ENCODE data around the gene DUSP7.
A peak's percentile ranks its signal among the peaks of the same experiment; 100 is the strongest.

DUSP7 gene

GRCh38 chr3:52056521-52056967, at the start of gene DUSP7:
TSS of gene DUSP7 (minus strand) at chr3:52056571. CDS start at chr3:52056366, 205 bp downstream.
- peak; percentile 66 for DNase-seq

- DNase-seq = no peak
Observed at GRCh38 chr3:52104684-52105640, 48.6 kb upstream of the DUSP7 start.

- DNase-seq = no peak
Observed at GRCh38 chr3:52102934-52103333, 46.6 kb upstream of the DUSP7 start.

GRCh38 chr3:52099001-52099401, 42.6 kb upstream of the DUSP7 start:
- DNase-seq = no peak

- DNase-seq = no peak
Observed at GRCh38 chr3:52097851-52098507, 41.6 kb upstream of the DUSP7 start.

GRCh38 chr3:52095990-52096775, 39.8 kb upstream of the DUSP7 start:
- no peak for DNase-seq

GRCh38 chr3:52094571-52095485, 38.5 kb upstream of the DUSP7 start:
- no peak for DNase-seq

- no peak for DNase-seq
Observed at GRCh38 chr3:52093756-52094545, 37.6 kb upstream of the DUSP7 start.

- DNase-seq = no peak
Observed at GRCh38 chr3:52092891-52093290, 36.5 kb upstream of the DUSP7 start.

GRCh38 chr3:52092271-52092660, 35.9 kb upstream of the DUSP7 start:
- no peak for DNase-seq

- no peak for DNase-seq
Observed at GRCh38 chr3:52091586-52092270, 35.4 kb upstream of the DUSP7 start.

GRCh38 chr3:52090933-52091468, 34.6 kb upstream of the DUSP7 start:
- no peak for DNase-seq

- no peak for DNase-seq
Observed at GRCh38 chr3:52090131-52090932, 34.0 kb upstream of the DUSP7 start.

- no peak for DNase-seq
Observed at GRCh38 chr3:52089691-52090090, 33.3 kb upstream of the DUSP7 start.

- DNase-seq = no peak
Observed at GRCh38 chr3:52088445-52089367, 32.3 kb upstream of the DUSP7 start.

- DNase-seq = no peak
Observed at GRCh38 chr3:52087731-52088130, 31.4 kb upstream of the DUSP7 start.

- no peak for DNase-seq
Observed at GRCh38 chr3:52086976-52087663, 30.7 kb upstream of the DUSP7 start.

- DNase-seq = no peak
Observed at GRCh38 chr3:52086461-52086860, 30.1 kb upstream of the DUSP7 start.

Measured in stimulated activated naive CD4-positive, alpha-beta T cell treated with Interleukin-2 at 50 U/mL for 16 hours (primary cell).